Measurements from ENCODE around the gene HMGCLL1.

The HMGCLL1 gene

DNA sequence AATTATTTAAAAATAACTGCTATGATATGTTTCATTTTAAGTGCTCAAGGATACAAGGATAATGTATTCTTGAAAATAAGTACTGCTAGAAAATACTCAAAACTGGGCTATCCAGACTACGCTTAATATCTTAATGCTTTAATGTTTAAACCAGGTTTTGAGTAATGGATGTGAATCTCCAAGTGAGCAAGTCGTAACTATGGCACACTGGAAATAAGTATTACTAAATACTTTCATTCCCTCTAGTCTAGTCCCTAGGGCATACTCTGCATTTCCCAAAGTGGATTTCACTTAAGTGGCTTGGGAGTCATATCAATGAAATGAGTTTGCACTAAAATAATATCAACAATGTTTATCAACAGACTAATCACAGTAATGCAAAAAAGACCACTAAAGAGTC is 48.1 kb downstream of the HMGCLL1 start:
- DNase-seq, result no peak

DNA sequence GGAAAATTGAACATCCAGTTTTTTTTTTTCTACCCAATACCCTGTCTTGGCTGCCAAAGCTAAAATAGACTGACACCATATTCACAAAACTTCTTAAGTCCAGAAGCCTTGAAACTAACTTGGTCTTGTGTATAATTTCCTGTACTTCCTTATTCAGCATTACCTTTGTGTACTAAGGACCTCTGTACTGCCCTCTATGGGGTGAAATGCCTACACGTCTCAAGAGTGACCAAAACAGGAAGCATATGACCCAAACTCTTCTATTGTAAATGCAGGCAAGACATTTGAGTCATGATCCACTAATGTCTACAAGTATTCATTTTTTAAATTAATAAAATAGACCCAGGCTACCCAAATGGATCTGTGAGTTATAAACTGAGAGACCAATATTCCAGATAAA is 50.4 kb downstream of the HMGCLL1 start:
- no peak for DNase-seq

DNA sequence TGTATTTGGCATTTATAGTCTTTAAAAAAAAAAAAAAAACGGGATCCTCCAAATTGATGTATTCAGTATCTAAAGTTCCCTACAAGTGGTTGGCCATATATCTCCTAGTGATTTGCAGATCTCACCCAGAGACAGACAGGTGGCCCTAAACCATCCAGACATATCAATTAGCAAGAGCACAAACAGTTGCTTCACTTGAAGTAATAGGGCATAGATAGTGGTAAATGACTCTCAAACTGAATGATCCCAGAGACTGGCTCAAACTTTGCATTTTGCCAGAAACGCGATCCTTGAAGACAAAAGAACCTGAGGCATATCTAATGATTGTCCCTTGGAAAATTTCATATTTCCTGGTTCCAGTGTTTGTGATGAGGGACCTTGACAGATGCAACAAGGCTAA is 54.6 kb downstream of the HMGCLL1 start:
- DNase-seq, result no peak

DNA sequence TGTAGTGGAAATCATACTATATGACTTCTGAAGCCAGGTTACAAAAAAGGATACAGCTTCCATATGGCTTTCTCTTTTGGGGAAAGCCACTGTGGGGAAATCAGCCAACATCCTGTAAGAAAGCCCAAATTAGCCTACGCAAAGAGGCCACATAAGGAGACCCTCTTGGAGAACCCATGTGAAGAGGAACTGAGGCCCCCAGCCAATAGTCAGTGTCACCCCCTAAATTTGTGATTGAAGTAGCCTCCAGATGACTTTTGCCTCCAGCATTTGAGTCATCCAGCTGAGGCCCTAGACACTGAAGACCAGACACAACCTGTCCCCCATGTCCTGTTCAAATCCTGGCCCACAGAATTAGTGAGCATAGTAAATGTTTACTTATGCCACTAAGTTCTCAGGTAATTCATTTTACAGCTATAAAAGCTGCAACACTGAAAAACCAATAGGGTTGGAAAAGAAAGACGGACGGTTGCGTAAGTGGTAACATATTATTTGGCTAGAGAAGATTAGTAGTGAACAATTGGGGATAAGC is 60.4 kb downstream of the HMGCLL1 start:
- DNase-seq, result no peak

DNA sequence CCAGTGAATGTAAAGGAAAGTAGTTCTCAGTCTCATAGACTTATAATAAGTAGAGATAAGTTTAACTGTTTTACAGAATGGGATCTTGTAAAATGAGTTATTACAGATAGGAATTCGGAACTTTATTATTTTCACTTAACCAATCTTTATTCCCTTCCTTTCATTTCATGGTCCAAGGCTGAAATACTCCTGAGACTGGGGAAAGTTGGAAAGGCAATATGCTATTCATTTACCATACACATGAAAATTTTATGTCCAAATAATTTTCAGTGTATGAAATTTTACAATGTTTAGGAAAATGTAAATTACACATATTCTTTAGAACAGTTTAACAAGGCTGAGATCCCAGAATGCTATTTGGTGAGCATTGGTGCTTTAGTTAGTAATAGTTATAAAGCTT is 62.3 kb downstream of the HMGCLL1 start:
- no peak for DNase-seq

DNA sequence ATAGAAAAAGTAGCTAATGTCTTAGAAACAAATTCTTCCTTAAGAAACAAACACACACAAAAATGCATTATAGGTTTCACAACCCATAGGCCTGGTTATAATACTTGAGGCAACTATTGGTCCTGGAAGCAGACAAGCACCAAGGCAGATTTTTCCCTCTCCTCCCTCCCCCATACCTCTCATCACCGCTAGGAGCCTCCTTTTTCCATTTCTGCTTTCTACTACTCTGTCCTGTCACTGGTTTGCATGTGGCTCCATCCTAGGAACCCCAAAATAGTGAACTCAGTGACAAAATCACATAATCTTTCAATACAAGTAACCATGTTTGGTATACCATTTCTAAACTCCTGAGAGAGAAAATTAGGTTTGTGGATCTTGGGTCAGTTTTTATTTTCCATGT is 66.1 kb downstream of the HMGCLL1 start:
- DNase-seq, result no peak

DNA sequence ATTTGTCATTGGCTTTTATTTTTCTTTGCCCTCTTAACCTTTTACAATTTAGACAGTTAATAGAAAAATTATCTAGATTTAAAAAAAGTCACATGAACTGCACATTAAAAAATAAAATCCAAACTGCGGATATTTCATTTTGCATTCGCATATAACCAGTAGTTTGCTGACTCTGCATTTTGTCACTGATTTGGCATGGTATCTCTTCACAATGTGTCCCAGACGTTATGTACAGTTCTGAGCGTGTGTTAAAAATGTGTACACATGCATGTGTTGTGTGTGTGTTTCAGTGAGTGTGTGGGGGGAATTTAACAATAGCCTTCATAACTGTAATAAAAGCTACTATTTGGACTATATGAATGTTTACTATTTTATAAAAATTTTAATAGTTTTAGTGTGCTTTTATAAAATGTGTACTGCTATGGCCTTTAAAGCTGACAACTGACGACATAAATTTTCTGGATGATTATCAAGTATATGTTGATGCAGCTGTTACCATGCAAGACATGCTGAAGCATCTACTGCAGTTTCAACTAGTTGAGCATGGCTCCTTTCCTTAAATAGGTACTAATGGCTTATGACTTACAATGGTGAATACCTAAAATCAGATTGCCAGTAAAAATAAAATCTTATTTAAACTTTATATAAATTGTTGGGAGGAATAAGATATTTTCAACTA is 67.7 kb downstream of the HMGCLL1 start:
- DNase-seq, result no peak

DNA sequence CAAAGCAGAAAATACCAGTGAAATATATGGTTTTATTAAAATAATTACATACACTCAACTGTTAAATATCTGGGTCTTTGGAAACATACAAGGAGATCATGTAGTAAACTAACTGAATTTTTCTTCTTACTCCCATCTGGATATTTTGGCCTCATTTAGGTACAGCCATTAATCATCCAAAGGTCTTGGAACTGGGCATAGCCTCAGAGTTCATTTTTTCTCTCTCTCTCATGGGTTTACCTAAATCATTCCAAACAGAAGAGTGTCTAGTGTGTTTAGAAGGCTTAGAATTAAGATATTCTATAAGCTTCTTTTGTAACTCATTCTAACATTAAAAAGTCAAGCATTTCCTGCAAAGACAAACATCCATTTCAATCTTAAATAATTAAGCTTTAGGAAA is 79.4 kb downstream of the HMGCLL1 start:
- DNase-seq, result no peak

DNA sequence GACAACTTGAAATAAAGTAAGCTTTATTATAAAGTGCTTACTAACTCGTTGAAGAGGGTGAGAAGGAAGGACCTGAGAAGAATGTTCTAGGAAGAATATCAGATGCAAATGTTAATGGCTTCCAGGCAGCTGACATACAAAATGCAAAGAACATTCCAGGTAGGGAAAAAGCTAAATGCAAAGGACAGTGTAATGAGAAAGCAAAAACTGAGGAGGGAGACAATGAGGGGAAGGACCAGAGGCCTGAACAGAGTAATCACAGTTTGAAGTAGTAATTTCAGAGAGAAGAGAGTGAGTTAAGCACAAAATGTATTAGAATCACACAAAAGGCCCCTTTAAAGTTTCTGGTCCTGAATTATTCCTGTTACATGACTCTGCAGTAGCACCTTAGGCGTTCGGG is 81.3 kb downstream of the HMGCLL1 start:
- DNase-seq, result no peak

DNA sequence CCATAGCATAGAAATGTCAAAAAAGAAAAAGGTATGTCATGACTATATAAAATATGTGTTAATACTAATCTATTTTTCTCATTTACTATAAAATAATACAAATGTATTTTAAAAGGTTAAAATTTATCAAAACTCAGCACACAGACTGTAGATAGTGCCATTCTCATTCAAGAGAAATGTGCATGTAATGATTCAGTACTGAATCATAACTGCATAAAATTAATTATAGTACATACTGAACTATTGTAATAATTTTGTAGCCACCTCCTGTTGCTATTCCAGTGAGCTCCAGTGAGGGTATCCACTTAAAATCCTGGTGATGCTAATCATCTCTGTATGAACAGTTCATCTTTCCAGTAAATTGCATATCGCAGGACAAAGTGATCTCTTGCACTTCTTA is 82.8 kb downstream of the HMGCLL1 start:
- no peak for DNase-seq

DNA sequence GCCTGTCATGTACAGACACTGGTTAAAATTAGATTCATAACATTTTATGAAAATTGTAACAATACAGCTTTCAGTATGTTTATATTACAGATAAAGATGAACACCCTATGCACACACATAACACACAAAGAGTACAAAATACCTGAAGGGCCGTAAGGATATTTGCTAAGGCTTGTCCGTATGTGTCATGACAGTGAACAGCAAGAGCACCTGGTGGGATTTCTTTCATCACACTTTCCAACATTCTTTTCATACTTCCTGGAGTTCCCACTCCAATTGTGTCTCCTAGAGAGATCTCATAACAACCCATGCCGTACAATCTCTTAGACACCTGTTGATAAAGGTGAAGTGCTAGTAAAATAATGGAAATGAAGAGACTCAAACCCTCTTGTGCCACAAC is 83.7 kb downstream of the HMGCLL1 start:
- no peak for DNase-seq

DNA sequence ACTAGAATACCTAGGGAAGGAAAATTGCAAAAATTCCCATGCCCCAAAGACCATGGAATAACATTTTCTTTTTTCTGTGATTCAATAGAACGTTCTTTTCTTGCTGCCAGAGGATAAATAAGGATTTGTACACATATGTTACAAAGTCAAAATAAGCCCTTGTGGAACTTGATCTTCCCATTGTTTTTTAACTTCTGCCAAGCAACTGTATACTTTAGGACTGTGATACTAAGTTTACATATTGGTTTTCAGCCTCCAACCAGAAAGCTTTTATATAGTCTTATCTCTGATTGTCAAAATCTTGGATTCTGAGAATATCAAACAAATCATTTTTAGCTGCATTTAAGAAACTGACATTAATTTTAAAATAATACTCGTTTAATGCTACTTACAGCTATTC is 84.6 kb downstream of the HMGCLL1 start:
- no peak for DNase-seq

DNA sequence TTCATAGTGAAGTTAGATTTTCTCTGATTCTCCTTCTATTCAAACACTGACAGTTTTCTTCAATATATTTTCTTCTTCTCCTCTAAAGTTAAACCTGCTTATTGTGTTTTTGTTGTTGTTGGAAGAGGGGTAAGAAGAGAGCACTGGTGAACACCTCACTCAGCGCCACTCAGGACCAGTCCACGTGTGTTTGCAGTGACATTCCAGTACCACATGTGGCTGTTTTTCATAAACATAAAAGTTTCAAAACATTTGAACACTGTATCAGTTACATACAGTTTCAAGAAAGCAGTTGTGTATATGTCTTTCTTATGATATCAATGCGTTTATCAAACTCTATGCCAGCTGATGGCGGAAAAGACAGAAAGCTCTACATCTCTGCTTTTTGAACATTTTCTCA is 86.7 kb downstream of the HMGCLL1 start:
- DNase-seq, result no peak

DNA sequence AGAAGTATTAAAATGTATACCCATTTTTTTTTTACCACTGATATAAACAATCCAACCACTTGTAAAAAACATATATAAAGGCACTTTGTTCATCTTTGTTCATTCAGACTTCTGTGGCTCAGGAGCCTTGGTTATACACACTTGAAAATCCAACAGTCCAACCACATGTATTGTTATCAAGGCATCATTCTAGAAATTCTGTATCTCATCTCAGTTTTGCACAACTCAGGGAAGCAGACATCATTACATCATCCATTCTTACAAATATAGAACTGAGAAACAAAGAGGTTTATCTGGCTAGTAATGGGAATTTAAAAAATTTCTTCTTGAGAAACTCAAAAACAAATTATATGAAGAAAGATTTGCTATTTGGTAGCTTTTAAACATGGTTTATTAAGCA is 88.1 kb downstream of the HMGCLL1 start:
- DNase-seq, result no peak

DNA sequence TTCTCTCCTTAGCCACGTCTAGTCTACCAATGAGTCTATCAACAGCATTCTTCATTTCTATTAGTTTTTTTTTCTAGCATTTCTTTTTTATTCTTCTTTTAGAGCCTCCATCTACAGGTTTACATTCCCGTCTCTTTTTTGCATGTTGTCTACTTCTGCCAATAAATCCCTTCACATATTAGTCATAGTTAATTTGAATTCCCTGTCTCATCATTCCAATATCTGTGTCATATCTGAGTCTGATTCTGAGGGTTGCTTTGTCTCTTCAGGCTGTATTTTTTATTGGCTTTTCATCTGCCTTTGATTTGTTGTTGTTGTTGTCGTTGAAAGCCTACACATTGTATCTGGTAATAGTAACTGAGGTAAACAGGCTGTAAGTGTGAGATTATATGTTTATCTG is 104.6 kb downstream of the HMGCLL1 start:
- no peak for DNase-seq

DNA sequence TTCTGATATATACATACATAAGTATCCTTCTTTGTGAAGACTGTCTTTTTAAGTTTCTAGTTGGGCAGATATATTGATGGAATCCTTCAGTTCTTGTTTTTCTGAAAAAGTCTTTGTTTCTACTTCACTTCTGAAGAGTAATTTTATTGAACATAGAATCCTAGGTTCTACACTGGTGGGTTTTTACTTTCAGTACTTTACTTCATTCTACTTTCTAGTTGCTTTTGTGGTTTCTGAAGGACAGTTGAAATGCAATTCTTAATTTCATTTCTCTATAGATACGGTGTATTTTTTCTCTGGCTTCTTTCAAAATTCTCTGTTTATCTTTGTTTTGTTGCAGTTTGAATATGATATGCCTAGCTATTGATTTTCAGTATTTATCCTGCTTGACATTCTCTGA is 105.3 kb downstream of the HMGCLL1 start:
- DNase-seq, result no peak

DNA sequence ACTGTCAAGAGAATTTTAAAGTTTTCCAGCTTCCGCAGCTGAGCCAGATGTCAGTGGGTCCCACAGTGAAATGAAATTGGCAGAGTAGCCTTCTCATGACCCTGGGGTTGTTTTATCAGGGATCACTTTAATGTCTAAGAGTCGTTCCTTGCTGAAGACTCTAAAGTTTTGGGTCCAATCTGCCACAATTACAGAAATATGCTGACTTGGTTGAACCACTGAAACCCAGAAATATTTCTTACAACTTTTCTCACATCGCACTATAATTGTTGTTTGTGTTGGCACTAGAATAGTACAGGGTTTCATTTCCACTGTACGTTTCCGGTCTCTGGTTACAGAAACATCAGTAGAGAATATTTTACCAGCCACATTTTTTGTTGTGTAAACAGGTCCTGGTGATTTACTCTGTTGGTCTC is 109.0 kb downstream of the HMGCLL1 start:
- no peak for DNase-seq

DNA sequence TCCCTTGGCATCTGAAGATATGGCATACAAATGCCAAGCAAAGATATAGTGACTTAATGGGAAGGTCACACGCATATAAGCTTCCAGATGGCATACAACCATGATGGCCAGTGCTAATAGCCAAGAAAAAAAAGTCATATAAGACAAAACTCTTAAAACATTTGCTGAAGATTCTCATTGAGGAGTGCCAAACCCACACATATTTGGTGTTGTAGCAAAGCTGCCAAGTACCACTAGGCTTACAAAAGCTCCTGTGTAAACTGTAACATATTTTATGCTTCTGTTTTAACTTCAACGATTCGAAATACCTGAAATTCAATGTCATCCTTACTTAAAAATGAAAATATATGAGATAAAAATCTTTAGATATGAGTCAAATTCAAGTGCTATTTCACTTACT is 123.0 kb downstream of the HMGCLL1 start:
- no peak for DNase-seq

DNA sequence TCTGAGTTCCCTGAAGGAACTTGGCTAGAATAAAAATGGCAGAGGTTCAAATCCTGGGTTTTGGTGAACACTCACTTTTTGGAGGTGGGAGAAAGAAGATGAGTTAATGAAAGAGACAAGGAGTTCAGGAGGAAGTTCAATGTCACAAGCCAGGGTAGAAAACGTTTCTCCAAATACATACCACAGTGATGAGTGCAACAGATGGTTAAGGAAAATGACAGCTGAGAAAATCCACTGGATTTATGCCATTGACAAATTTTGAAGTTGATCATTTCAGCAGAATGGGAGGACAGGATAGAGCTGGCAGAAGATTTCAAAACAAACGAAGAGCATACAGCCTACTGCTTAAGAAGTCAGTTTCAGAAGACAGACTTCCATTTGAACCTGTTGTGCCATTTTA is 129.0 kb downstream of the HMGCLL1 start:
- DNase-seq, result no peak

DNA sequence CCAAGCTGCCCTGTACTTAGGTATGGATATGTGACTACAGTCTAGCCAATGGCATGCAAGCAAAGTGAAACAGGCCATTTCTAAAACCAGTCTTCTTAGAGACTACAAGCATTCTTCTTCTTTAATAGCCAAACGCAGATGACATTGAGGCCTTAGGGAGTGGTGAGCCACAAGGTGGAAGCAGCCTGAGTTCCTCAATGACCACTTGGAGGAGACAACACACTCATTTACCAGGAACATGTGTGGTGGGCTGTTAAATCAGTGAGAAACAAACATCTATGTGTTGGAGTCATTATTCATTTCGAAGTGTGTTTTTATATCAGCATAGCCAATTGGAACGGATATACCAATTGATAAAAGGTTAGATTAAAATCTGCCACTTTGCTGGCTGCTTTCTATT is 129.8 kb downstream of the HMGCLL1 start:
- no peak for DNase-seq

DNA sequence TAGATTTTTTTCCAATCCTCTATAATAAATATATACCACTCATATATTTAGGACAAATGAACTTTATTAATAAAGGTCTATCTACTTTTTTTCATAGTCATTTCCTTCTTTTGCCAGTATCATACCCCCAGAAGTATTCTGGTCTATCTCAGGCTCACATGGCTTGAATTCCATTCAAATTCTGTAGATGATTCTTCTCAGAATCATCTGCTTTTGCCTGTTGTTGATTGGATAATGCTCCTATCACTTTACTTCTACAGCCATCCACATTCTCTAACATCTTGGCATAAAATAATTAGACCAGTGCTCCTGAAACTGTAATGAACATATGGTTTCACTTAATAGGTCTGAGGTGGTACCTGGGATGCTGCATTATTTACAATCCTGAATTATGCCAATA is 130.5 kb downstream of the HMGCLL1 start:
- DNase-seq, result no peak

DNA sequence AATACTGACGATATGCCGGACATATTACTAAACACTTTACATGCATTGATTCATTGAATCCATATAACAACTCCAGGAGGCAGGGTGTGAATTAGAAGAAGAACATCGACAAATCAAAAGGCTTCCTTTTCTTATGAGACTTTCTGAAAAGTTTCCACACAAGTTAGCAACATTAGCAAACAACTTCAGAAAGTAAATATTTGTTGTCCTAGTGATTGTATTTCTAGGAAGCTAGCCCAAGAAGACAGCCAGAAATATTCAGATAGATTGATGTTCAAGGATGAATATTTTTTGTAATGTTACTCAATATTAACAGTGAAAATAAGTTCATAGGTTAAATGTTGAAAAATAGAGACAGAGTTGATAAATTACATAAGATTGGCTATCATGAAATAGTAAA is 131.1 kb downstream of the HMGCLL1 start:
- DNase-seq, result no peak

DNA sequence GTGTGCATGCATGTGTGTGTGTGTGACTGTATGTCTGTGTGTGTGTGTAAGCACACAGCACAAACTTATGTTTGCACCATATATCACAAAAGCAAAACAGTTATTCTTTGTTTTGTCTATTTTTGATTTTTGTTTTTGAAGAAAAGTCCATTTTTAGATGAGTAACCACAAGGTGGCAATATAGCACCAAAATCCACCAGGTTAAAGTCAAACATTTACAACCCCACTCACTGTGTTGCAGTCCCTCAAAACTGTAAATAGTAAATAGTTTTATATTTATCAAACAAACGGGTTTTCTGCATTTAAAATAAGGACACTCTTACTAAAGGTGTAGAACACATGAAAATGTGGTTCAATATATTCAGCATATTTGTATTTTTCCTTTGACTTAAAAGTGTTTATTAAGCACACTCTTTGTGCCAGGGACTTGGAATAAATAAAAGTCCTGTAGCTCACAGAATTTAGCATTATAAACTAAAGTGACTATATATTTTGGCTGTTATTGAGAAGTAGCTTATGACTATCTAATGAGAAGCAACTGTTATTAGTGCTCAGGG is 133.3 kb downstream of the HMGCLL1 start:
- DNase-seq, result no peak

DNA sequence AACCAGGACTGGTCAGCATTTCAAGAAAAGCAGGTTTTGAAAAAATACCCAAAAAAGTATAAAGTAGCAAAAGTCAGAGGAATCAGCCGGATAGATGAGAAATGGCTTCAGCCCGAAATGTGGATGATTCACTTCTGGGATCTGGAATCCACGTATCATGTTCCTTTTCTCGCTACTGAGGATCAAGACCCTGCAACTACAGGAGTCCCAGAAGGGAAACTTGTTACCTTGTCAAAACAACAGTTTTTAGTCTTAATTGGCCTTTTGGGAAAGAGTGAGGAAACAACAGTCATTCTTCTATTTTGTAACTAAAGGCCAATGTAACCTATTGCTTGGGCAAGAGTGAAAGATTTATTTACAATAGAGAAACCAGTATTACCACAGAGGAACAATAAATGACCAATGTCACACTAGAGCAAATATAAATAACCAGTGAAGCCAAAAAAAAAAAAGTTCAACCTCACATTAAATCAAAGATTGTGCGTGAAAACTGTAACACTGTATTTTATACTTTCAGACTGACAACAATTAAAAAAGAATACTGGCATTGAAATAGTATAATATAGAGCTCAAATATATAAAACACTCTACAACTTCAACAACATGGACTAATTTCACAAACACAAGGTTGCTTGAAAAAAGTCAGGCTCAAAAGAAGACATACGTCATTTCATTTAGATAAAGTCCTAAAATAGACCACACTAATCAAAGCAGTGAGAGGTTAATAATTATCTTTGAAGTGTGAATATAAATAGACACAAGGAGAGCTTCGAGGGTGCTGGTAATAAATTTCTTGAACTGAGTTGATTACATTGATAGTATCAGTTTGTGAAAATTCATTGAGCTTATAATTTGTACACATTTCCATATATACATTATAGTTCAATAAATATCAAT is 135.5 kb downstream of the HMGCLL1 start:
- no peak for DNase-seq
